GM12878 (cell line): ENCODE data around the gene LST1.

Source experiments
- CTCF ChIP-seq, 3 experiments: IDR thresholded peaks in 2 of 3; conservative IDR thresholded peaks in 1 of 3; 2 replicates each; pipeline ENCODE4 v1.5.1; 2011; ENCODE audit warnings: low read depth in 3 of 3, low read length in 3 of 3, mild to moderate bottlenecking in 3 of 3, control low read depth in 2 of 3, moderate library complexity in 2 of 3, inconsistent platforms in 1 of 3, mixed read lengths in 1 of 3; ENCODE audit not compliant: control insufficient read depth in 2 of 3, insufficient read depth in 1 of 3; ENCODE audit errors: extremely low read depth in 1 of 3
- EGR1 ChIP-seq, 2 experiments: IDR thresholded peaks; 1 replicate in 1 of 2; 2 replicates in 1 of 2; pipeline ENCODE4 v1.6.1; 2011 to 2012; ENCODE audit warnings: low read depth in 2 of 2, low read length in 2 of 2, borderline replicate concordance in 1 of 2, mild to moderate bottlenecking in 1 of 2, moderate library complexity in 1 of 2
- IKZF2 ChIP-seq, 2 experiments: fragments of 450-650 bp; IDR thresholded peaks; 2 replicates each; pipeline ENCODE4 v1.6.1; 2017; ENCODE audit warnings: mild to moderate bottlenecking in 2 of 2, moderate library complexity in 2 of 2
- JUNB ChIP-seq: IDR thresholded peaks from 2 replicates; pipeline ENCODE4 v1.6.1; 2016; ENCODE audit warnings: antibody characterized with exemption, mild to moderate bottlenecking
- NFYB ChIP-seq: IDR thresholded peaks from 2 replicates; pipeline ENCODE4 v1.6.1; 2011; ENCODE audit warnings: low read depth, mild to moderate bottlenecking, low read length, improper control_type of control experiment, moderate library complexity; ENCODE audit not compliant: insufficient read depth
- POLR2A ChIP-seq: IDR thresholded peaks from 2 replicates; pipeline ENCODE4 v1.6.1; 2011; ENCODE audit warnings: low read depth, mild to moderate bottlenecking, low read length
- POLR2AphosphoS2 ChIP-seq: IDR thresholded peaks from 2 replicates; pipeline ENCODE4 v1.6.1; 2011; ENCODE audit warnings: low read depth, mild to moderate bottlenecking, low read length, improper control_type of control experiment, moderate library complexity
- RAD21 ChIP-seq: IDR thresholded peaks from 2 replicates; pipeline ENCODE4 v1.6.1; 2011; ENCODE audit warnings: mild to moderate bottlenecking, low read depth, low read length, moderate library complexity; ENCODE audit not compliant: insufficient read depth
- RB1 ChIP-seq: fragments of 450-650 bp; formaldehyde crosslinking; IDR thresholded peaks from 2 replicates; pipeline ENCODE4 v1.6.1; 2017; ENCODE audit warnings: mild to moderate bottlenecking, borderline replicate concordance
- REST ChIP-seq: IDR thresholded peaks from 2 replicates; pipeline ENCODE4 v1.6.1; 2012; ENCODE audit warnings: mild to moderate bottlenecking, low read depth, low read length
- SMC3 ChIP-seq: IDR thresholded peaks from 2 replicates; pipeline ENCODE4 v1.6.1; 2011; ENCODE audit warnings: low read length, improper control_type of control experiment, borderline replicate concordance
- STAT3 ChIP-seq: IDR thresholded peaks from 2 replicates; pipeline ENCODE4 v1.6.1; 2011; ENCODE audit warnings: low read depth, low read length, improper control_type of control experiment
- ZNF622 ChIP-seq: fragments of 450-650 bp; IDR thresholded peaks from 2 replicates; pipeline ENCODE4 v1.6.1; 2017; ENCODE audit warnings: mild to moderate bottlenecking, inconsistent platforms

GRCh38 chr6:31632279-31632946 is 46.3 kb downstream of the LST1 start:
- no peak for TF ChIP-seq JUNB
- no peak for TF ChIP-seq REST
- TF ChIP-seq IKZF2 (IDR thresholded peaks at IDR 0.05), result no peak
- no peak for TF ChIP-seq SMC3
- no peak for TF ChIP-seq NFYB
- no peak for TF ChIP-seq STAT3
- TF ChIP-seq RAD21, result no peak
- no peak for TF ChIP-seq ZNF622
- TF ChIP-seq CTCF (IDR thresholded peaks at IDR 0.05 in 2 of 3, conservative IDR thresholded peaks at IDR 0.05 in 1 of 3; ENCODE audit: control insufficient read depth in 2 of 3, extremely low read depth in 1 of 3, insufficient read depth in 1 of 3, low read depth in 3 of 3, low read length in 3 of 3), result no peak
- peak; percentile 73 for TF ChIP-seq POLR2A
- no peak for TF ChIP-seq RB1
- no peak for TF ChIP-seq POLR2AphosphoS2
- no peak for TF ChIP-seq EGR1 (IDR thresholded peaks at IDR 0.05; ENCODE audit: borderline replicate concordance in 1 of 2, low read depth in 2 of 2, low read length in 2 of 2)
